HepG2 (cell line): ENCODE results near the gene FITM1. TPM values are rescaled to one million over a fixed set of nuclear protein-coding genes. Genes with fewer than 3 reads are reported as not detected.

ENCODE experiments used
- AGO1 ChIP-seq: fragments of 200-400 bp; formaldehyde crosslinking; IDR thresholded peaks from 2 replicates; pipeline ENCODE4 v1.6.1; 2017; ENCODE audit warnings: mild to moderate bottlenecking, low read depth, low read length, moderate library complexity; ENCODE audit not compliant: poor library complexity, severe bottlenecking
- ELF1 ChIP-seq: sonication (generic); formaldehyde crosslinking; IDR thresholded peaks from 2 replicates; pipeline ENCODE4 v1.4.0; 2020; ENCODE audit warnings: missing genetic modification reagents
- ERF ChIP-seq: IDR thresholded peaks from 2 replicates; pipeline ENCODE4 v1.6.1; 2018; ENCODE audit warnings: missing biosample characterization, missing genetic modification reagents
- FOSL2 ChIP-seq: sonication (generic); formaldehyde crosslinking; IDR thresholded peaks from 2 replicates; pipeline ENCODE4 v1.4.0; 2020; ENCODE audit warnings: missing genetic modification reagents
- GTF3A ChIP-seq: sonication (generic); formaldehyde crosslinking; conservative IDR thresholded peaks from 2 replicates; pipeline ENCODE4 v1.4.0; 2020; ENCODE audit warnings: mild to moderate bottlenecking, missing genetic modification reagents
- HMGXB4 ChIP-seq, 2 experiments: sonication (generic) in 1 of 2; formaldehyde crosslinking in 1 of 2; IDR thresholded peaks; 2 replicates each; pipeline versions ENCODE4 v1.4.0 to v1.6.1; 2018 to 2020; ENCODE audit warnings: missing genetic modification reagents in 2 of 2, borderline replicate concordance in 1 of 2, low read depth in 1 of 2, mild to moderate bottlenecking in 1 of 2, missing biosample characterization in 1 of 2
- HNF4A ChIP-seq: sonication (generic); formaldehyde crosslinking; IDR thresholded peaks from 2 replicates; pipeline ENCODE4 v1.4.0; 2020; ENCODE audit warnings: missing genetic modification reagents
- HNRNPK ChIP-seq: fragments of 200-400 bp; formaldehyde crosslinking; IDR thresholded peaks from 2 replicates; pipeline ENCODE4 v1.6.1; 2018; ENCODE audit warnings: low read length, low read depth, moderate library complexity, mild to moderate bottlenecking; ENCODE audit not compliant: poor library complexity, severe bottlenecking
- JUND ChIP-seq: sonication (generic); formaldehyde crosslinking; IDR thresholded peaks from 2 replicates; pipeline ENCODE4 v1.8.0; 2022; ENCODE audit warnings: mild to moderate bottlenecking, missing genetic modification reagents
- KDM5B ChIP-seq: sonication (generic); formaldehyde crosslinking; IDR thresholded peaks from 2 replicates; pipeline ENCODE4 v1.4.0; 2020; ENCODE audit warnings: missing genetic modification reagents, mild to moderate bottlenecking, borderline replicate concordance
- MAFG ChIP-seq: sonication (generic); formaldehyde crosslinking; IDR thresholded peaks from 2 replicates; pipeline ENCODE4 v1.5.1; 2020; ENCODE audit warnings: mild to moderate bottlenecking, missing genetic modification reagents
- PAXIP1 ChIP-seq: sonication (generic); formaldehyde crosslinking; conservative IDR thresholded peaks from 2 replicates; pipeline ENCODE4 v1.4.0; 2020; ENCODE audit warnings: mild to moderate bottlenecking, missing genetic modification reagents, moderate library complexity
- PITX1 ChIP-seq: sonication (generic); formaldehyde crosslinking; IDR thresholded peaks from 2 replicates; pipeline ENCODE4 v1.5.1; 2020; ENCODE audit warnings: mild to moderate bottlenecking, missing genetic modification reagents
- UBTF ChIP-seq: sonication (generic); formaldehyde crosslinking; IDR thresholded peaks from 2 replicates; pipeline ENCODE4 v1.4.0; 2020; ENCODE audit warnings: mild to moderate bottlenecking, missing genetic modification reagents
- ZBTB46 ChIP-seq: sonication (generic); formaldehyde crosslinking; IDR thresholded peaks from 2 replicates; pipeline ENCODE4 v1.4.0; 2020; ENCODE audit warnings: mild to moderate bottlenecking, missing genetic modification reagents, borderline replicate concordance
- ZNF772 ChIP-seq: sonication (generic); formaldehyde crosslinking; IDR thresholded peaks from 2 replicates; pipeline ENCODE4 v1.5.0; 2020; ENCODE audit warnings: mild to moderate bottlenecking, missing genetic modification reagents
- ZNF839 ChIP-seq: sonication (generic); formaldehyde crosslinking; IDR thresholded peaks from 2 replicates; pipeline ENCODE4 v1.4.0; 2020; ENCODE audit warnings: missing genetic modification reagents, mild to moderate bottlenecking, borderline replicate concordance
- ZSCAN29 ChIP-seq: sonication (generic); formaldehyde crosslinking; conservative IDR thresholded peaks from 2 replicates; pipeline ENCODE4 v1.4.0; 2020; ENCODE audit warnings: mild to moderate bottlenecking, missing genetic modification reagents
- polyA plus RNA-seq, 8 experiments: library from polyadenylated mRNA; depleted of rRNA in 3 of 8; stranded (reverse) in 7 of 8; unstranded in 1 of 8; fragments of >200 nt; fragmentation: Illumina TruSeq in 4 of 8; extraction: Trizol in 4 of 8; gene quantifications; 2 replicates each; pipeline versions ENCODE4 v1.2.1 to v1.2.3, GENCODE V29; 2011 to 2016; ENCODE audit warnings: low read depth in 4 of 8, missing spikeins in 1 of 8, mixed read lengths in 1 of 8; ENCODE audit not compliant: insufficient read depth in 1 of 8
- total RNA-seq, 5 experiments: library from RNA; depleted of rRNA; stranded (reverse); fragments of >200 nt; fragmentation: Illumina TruSeq; extraction: Trizol; gene quantifications; 2 replicates each; pipeline ENCODE4 v1.2.3, GENCODE V29; 2016; ENCODE audit warnings: low read depth in 1 of 5

Gene FITM1
- total and polyA plus RNA-seq, 2 of the 13 experiments (the other 11 are each of a cell fraction or from before 2014, with no cell fraction given), result 2.7 to 5.8 TPM

GRCh38 chr14:24080888-24081738 is 49.3 kb upstream of the FITM1 start (continued):
- peak; percentile 97 for TF ChIP-seq UBTF (CRISPR knock-in tag)
- no peak for TF ChIP-seq MAFG (CRISPR knock-in tag)
- TF ChIP-seq HNRNPK, result peak; percentile 69
- TF ChIP-seq ELF1 (CRISPR knock-in tag), result no peak
- 0 out of 2 replicates have a peak, but pooled peaks have one; percentile 52 for TF ChIP-seq ERF (CRISPR knock-in tag)
- TF ChIP-seq KDM5B (CRISPR knock-in tag), result peak; percentile 61; the same call in 1 of the 2 replicates
- no peak for TF ChIP-seq ZSCAN29 (CRISPR knock-in tag)
- TF ChIP-seq AGO1, result no peak
- peak; percentile 29; the same call in 1 of the 2 replicates for TF ChIP-seq ZNF839
- TF ChIP-seq HMGXB4 (CRISPR knock-in tag; IDR thresholded peaks at IDR 0.05; ENCODE audit: borderline replicate concordance in 1 of 2, low read depth in 1 of 2), result peak; percentile 35 to 45; a peak in 2 of 4 replicates
- TF ChIP-seq GTF3A (CRISPR knock-in tag), result no peak; the same call in 1 of the 2 replicates
- TF ChIP-seq PITX1 (CRISPR knock-in tag), result 0 out of 2 replicates have a peak, but pooled peaks have one; percentile 7
- 0 out of 2 replicates have a peak, but pooled peaks have one; percentile 15 for TF ChIP-seq PAXIP1 (CRISPR knock-in tag)
- no peak for TF ChIP-seq JUND (CRISPR knock-in tag)
- peak; percentile 10; the same call in 1 of the 2 replicates for TF ChIP-seq ZNF772 (CRISPR knock-in tag)
- TF ChIP-seq ZBTB46 (CRISPR knock-in tag), result no peak
- no peak for TF ChIP-seq FOSL2 (CRISPR knock-in tag)
- no peak; the same call in 1 of the 2 replicates for TF ChIP-seq HNF4A (CRISPR knock-in tag)
